GM12873 (cell line): ENCODE measurements around the gene SORL1.

Source experiments
- CTCF ChIP-seq: IDR thresholded peaks from 2 replicates; pipeline ENCODE4 v1.5.1; 2012; ENCODE audit warnings: low read depth, mild to moderate bottlenecking, moderate library complexity, low read length, control low read depth; ENCODE audit not compliant: insufficient read depth; ENCODE audit errors: missing control alignments

The SORL1 gene

GRCh38 chr11:121520243-121521144 is 68.4 kb downstream of the SORL1 start:
- TF ChIP-seq CTCF, result no peak

- TF ChIP-seq CTCF, result no peak
These were observed 69.3 kb downstream of the SORL1 start for GRCh38 chr11:121521145-121522042.

- TF ChIP-seq CTCF, result no peak
These were observed 70.2 kb downstream of the SORL1 start for GRCh38 chr11:121522043-121522941.

GRCh38 chr11:121523581-121524232 is 71.6 kb downstream of the SORL1 start:
- no peak for TF ChIP-seq CTCF

GRCh38 chr11:121524233-121524631 is 72.1 kb downstream of the SORL1 start:
- no peak for TF ChIP-seq CTCF

- TF ChIP-seq CTCF, result no peak
These were observed 73.3 kb downstream of the SORL1 start for GRCh38 chr11:121525376-121525775.
